ENCODE data around the gene DGKI.

The DGKI gene

DNA sequence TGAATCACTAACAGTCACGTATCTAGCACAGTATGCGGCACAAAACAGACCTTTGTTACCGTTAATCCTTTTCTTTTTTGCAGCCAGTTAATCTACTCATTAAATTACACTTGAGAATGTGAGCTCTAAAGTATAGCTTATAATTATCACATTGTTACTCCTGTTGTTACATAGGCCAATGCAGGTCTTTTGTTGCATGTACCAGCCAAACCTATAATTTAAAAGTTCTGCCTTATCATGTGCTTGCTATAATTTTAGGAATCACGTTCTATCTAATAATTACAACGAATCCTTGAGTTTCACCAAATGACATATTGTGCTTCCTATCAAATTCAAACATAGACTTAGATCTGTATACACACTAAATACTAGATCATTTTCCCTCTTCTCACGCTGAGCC lies 245.1 kb downstream of the DGKI start:
- H3K4me3 ChIP-seq: no peak overlapping the region

DNA sequence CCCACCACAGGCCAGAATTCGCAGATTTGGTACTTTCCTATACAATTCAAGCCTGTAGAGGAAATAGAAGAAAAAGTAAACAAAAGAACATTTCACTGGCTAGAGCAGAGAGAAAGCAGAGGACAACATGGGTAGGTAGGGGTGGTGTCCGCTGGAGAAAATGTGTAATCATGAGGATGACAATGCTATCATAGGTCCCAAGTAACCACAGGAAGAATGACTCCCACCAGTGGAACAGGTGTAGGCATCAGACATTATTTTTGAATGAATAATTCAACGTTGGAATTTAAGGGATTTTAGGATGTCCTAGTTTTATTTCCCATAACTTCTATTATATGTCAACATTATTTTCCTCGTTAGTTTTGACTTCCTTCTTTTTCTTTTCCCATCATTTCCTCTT lies 248.9 kb downstream of the DGKI start:
- Histone ChIP-seq H3K4me1 (no peaks in the 10 kb centered on the region), H3K27ac (no peak overlapping the region), H3K4me3 (no peak overlapping the region), H3K36me3 (no peaks in the 10 kb centered on the region), H3K4me2 (no peak overlapping the region), H3K27me3 (no peaks in the 10 kb centered on the region), H4K20me1 (no peaks in the 10 kb centered on the region), H3K9me3 (no peaks in the 10 kb centered on the region), H3K9ac (no peak overlapping the region)
- no peak for TF ChIP-seq Cebpa-rat (IDR thresholded peaks at IDR 0.05)

More for the DNA sequence above, 245.1 kb downstream of the DGKI start:
- H4K20me1 ChIP-seq: no peaks in the 10 kb centered on the region
- H3K27ac ChIP-seq: no peak overlapping the region
- no peaks in the 10 kb centered on the region for H3K36me3 ChIP-seq
- no peaks in the 10 kb centered on the region for H3K9me3 ChIP-seq
- H3K4me2 ChIP-seq: no peak overlapping the region
- H3K4me1 ChIP-seq: no peaks in the 10 kb centered on the region
- no peak for TF ChIP-seq Cebpa-rat (IDR thresholded peaks at IDR 0.05)
- H3K27me3 ChIP-seq: no peaks in the 10 kb centered on the region
- H3K9ac ChIP-seq: no peak overlapping the region

DNA sequence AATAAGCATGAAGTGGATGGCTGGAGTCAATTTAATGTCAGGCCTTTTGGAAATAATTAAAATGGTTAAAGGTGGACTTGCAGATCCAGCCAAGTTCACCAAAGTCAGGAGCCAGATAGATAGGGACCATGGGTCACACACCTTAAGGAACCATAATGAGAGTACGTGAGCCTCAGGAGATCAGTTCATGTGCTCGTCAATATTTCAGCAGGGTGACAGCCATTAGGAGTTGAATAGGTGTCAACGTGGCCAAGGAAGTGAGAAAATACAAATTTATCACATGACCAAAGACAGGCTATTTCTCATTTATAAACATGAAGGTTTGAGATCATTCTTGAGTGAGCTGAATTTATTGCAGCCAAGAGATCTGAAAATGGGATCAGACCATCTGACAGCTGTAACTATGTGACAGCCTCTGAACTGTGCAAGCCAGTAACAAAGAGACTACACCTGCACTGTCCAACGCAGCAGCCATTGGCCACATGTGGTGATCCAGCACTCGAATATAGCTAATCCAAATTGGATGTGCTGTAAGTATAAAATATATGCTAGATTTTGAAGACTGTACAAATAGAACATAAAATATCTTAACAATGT lies 253.6 kb downstream of the DGKI start:
- no peak overlapping the region for H3K4me3 ChIP-seq
- H3K36me3 ChIP-seq: no peaks in the 10 kb centered on the region
- no peak overlapping the region for H3K27ac ChIP-seq
- H4K20me1 ChIP-seq: no peaks in the 10 kb centered on the region
- no peaks in the 10 kb centered on the region for H3K9me3 ChIP-seq
- no peak overlapping the region for H3K4me2 ChIP-seq
- no peaks in the 10 kb centered on the region for H3K27me3 ChIP-seq
- H3K4me1 ChIP-seq: 0 out of 2 replicates have a peak, but pooled peaks cover 4% of the 10 kb centered on the region
- TF ChIP-seq Cebpa-rat (IDR thresholded peaks at IDR 0.05): no peak
- H3K9ac ChIP-seq: no peak overlapping the region

DNA sequence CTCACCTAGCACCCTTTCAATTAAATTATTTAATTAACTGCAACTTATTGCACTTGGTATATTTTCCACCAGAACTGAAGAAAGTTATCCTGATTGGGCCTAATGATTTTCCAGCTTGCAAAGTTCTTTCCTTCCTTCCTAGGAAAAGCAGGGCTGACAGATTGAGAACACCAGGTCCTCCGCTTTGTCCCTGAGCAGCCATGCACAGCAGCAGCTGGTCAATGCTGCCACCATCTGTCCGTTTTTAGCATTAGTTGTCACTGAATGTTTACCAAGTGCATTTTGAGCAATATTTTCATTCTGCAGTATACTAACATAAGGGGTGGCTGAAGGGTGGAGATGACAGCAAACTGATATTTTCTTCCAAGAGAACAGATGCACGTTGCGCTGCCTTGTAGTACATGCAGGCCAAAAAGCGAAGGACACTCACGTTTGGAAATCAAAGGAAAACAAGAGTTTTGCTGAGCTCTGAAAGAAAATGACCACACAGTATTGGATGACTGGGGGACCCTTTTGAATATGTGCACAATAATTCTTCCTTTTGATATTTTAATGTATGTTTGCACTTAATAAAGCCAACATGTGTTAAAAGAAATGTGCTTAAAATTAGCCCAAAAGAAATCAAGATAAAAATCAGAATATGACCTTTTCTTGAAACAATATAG lies 254.4 kb downstream of the DGKI start:
- Histone ChIP-seq H3K4me3 (no peak overlapping the region), H3K9me3 (no peaks in the 10 kb centered on the region), H3K9ac (no peak overlapping the region), H3K27ac (no peak overlapping the region), H4K20me1 (no peaks in the 10 kb centered on the region), H3K4me2 (no peak overlapping the region), H3K27me3 (no peaks in the 10 kb centered on the region), H3K4me1 (0 out of 2 replicates have a peak, but pooled peaks cover 4% of the 10 kb centered on the region), H3K36me3 (no peaks in the 10 kb centered on the region)
- no peak for TF ChIP-seq Cebpa-rat (IDR thresholded peaks at IDR 0.05)

DNA sequence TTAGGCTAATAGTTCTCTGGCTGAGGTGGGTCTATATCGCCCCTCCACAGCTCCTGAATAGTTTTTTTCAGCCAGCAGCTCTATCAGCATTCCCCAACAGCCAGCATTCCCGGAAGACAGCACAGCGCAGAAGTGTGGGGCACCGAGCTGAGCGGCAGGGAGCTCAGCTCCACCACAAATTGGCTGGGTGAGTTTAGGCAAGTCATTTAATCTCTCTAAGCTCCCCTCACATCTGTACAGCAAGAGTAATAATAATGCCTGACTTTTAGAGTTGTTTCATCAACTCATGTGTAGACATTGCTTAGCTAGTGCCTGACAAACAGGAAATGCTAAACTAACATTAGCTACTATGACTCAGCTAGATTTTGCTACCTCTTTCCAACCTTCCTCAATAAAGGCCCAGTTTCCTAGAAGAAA lies 255.3 kb downstream of the DGKI start:
- Histone ChIP-seq H3K9me3 (no peaks in the 10 kb centered on the region), H3K4me2 (no peak overlapping the region), H3K4me3 (no peak overlapping the region), H3K9ac (no peak overlapping the region), H3K36me3 (no peaks in the 10 kb centered on the region), H3K27ac (no peak overlapping the region), H4K20me1 (no peaks in the 10 kb centered on the region), H3K4me1 (0 out of 2 replicates have a peak, but pooled peaks cover 4% of the 10 kb centered on the region), H3K27me3 (no peaks in the 10 kb centered on the region)
- TF ChIP-seq Cebpa-rat (IDR thresholded peaks at IDR 0.05): no peak

DNA sequence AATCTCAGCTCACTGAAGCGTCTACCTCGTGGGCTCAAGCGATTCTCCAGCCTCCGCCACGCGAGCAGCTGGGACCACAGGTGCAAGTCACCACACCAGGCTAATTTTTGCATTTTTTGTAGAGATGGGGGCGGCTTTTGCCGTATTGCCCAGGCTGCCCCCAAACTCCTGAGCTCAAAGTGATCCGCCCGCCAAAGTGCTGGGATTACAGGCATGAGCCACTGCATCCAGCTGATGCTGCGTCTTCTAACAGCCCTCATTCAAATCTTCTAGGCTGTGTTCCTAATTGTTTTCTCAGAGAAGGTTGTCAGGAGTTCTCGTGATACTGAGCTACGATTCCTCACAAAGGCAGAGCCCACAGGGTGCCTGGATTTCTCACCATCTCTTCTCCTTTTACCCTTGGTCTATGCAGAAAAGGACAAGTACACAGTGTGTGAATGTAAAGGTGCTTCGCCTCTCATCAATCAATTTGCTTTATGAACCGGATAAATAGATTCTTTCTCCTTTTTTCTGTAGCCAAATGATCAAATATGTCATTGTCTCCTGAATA lies 255.9 kb downstream of the DGKI start:
- no peak for TF ChIP-seq Cebpa-rat (IDR thresholded peaks at IDR 0.05)
- Histone ChIP-seq H3K4me1 (0 out of 2 replicates have a peak, but pooled peaks cover 4% of the 10 kb centered on the region), H3K27me3 (no peaks in the 10 kb centered on the region), H3K4me2 (no peak overlapping the region), H3K36me3 (no peaks in the 10 kb centered on the region), H3K4me3 (no peak overlapping the region), H3K9me3 (no peaks in the 10 kb centered on the region), H3K9ac (no peak overlapping the region), H3K27ac (no peak overlapping the region), H4K20me1 (no peaks in the 10 kb centered on the region)

DNA sequence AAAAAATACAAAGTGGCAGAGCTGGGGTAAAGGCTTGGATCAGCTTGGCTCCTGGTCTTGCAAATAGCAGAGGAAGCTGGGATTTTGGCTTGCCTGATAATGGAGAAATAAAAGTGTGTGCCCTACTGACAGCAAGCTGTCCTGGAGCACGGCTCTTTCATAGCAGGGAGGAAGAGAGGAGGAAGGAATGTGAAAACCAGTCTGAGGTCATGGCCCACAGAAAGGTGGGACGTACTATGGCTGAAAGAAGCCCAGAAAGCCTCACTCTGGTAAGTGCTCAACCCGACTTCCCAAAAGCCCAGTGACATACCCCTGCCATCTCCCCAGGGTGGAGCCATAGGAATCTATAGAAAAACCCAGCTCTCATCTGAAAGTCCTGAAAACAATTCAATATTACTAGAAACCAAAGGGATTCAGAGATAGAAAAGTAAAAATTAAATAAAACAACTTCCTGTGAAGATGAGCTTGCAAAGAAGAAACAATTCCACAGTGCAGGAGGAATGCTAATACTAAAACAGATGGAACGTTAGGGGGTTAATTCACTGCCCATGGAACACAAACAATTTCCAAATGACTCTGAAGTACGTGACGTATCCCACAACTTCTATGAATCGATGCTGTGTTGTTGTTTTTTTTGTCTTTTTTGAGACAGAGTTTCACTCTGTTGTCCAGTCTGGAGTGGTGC lies 256.6 kb downstream of the DGKI start:
- H3K9ac ChIP-seq: no peak overlapping the region
- H3K4me2 ChIP-seq: no peak overlapping the region
- H3K36me3 ChIP-seq: no peaks in the 10 kb centered on the region
- TF ChIP-seq Cebpa-rat (IDR thresholded peaks at IDR 0.05): no peak
- H4K20me1 ChIP-seq: no peaks in the 10 kb centered on the region
- no peaks in the 10 kb centered on the region for H3K9me3 ChIP-seq
- no peak overlapping the region for H3K4me3 ChIP-seq
- no peaks in the 10 kb centered on the region for H3K27me3 ChIP-seq
- no peak overlapping the region for H3K27ac ChIP-seq
- 0 out of 2 replicates have a peak, but pooled peaks cover 4% of the 10 kb centered on the region for H3K4me1 ChIP-seq

DNA sequence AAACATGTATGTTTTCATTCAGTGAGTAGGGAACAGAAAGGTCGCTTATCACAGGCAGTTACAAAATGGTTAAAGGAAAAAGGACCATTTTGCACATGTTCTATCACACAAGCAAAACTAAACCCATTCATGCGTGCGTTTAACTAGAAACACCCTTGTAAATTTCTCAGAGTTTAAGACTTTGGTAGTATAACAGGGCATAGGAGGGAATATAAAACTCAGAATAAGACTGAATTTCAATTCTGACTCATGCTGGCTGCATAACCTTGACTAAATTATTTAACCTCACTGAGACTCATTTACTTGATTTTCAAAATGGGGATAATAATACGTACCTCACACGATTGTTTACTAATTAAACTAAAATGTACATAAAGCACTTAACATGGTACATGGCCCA lies 259.4 kb downstream of the DGKI start:
- Histone ChIP-seq H3K4me2 (no peak overlapping the region), H3K4me1 (0 out of 2 replicates have a peak, but pooled peaks cover 4% of the 10 kb centered on the region), H3K27ac (no peak overlapping the region), H3K9ac (no peak overlapping the region), H3K4me3 (no peak overlapping the region), H3K9me3 (no peaks in the 10 kb centered on the region), H4K20me1 (no peaks in the 10 kb centered on the region), H3K27me3 (no peaks in the 10 kb centered on the region), H3K36me3 (no peaks in the 10 kb centered on the region)
- no peak for TF ChIP-seq Cebpa-rat (IDR thresholded peaks at IDR 0.05)

DNA sequence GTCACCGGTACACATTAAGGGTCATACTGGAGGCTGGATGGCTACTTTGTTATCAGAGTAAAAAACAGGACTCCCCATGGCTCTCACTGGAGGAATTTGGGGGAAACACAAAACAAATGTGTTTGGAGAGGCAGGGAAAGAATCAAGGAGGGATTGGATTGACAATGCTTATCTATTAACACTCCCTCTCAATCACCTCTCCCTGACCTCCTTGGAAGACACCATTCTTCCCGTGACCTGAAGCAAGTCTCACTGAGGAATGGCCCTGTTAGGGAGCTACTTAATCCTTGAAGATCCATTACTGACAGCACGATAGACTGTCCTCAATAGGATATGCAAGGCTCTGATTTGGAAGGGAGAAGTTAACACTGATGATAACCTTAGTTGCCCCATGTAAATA lies 261.2 kb downstream of the DGKI start:
- Histone ChIP-seq H3K9ac (no peak overlapping the region), H3K27me3 (no peaks in the 10 kb centered on the region), H3K4me2 (no peak overlapping the region), H3K4me3 (no peak overlapping the region), H3K9me3 (no peaks in the 10 kb centered on the region), H3K4me1 (0 out of 2 replicates have a peak, but pooled peaks cover under 1% of the 10 kb centered on the region), H3K27ac (no peak overlapping the region), H4K20me1 (no peaks in the 10 kb centered on the region), H3K36me3 (no peaks in the 10 kb centered on the region)
- no peak for TF ChIP-seq Cebpa-rat (IDR thresholded peaks at IDR 0.05)

DNA sequence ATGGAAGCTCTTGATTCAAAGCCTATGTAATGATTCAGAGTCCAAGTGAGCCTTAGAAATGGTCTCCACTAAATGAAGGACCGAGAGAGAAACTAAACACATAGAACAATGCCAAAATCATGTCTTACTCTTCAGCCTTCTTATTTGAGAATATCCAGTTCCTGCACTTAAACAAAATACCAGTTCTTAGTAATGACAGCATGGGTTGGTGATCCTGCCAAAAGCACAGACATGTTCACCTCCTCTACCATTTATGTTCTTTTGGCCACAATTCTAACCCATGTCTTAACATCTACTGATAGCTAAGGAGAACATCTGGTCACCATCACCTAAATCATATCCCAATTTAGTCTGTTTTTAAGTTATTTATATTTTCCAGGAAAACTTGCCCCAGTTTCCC lies 263.6 kb downstream of the DGKI start:
- no peak for TF ChIP-seq Cebpa-rat (IDR thresholded peaks at IDR 0.05)
- no peaks in the 10 kb centered on the region for H3K27me3 ChIP-seq
- H3K4me2 ChIP-seq: no peak overlapping the region
- no peaks in the 10 kb centered on the region for H3K36me3 ChIP-seq
- H3K9ac ChIP-seq: no peak overlapping the region
- H4K20me1 ChIP-seq: no peaks in the 10 kb centered on the region
- H3K27ac ChIP-seq: no peak overlapping the region
- no peaks in the 10 kb centered on the region for H3K9me3 ChIP-seq
- no peaks in the 10 kb centered on the region for H3K4me1 ChIP-seq
- no peak overlapping the region for H3K4me3 ChIP-seq

Measured in BLaER1 (cell line).